ENCODE data around the gene RUNX1.
"Not testable (repeated sequence)": the region's sequence is repeated elsewhere in the genome, so short reads cannot be mapped to it uniquely, and the experiment has no call there.

The RUNX1 gene

DNA sequence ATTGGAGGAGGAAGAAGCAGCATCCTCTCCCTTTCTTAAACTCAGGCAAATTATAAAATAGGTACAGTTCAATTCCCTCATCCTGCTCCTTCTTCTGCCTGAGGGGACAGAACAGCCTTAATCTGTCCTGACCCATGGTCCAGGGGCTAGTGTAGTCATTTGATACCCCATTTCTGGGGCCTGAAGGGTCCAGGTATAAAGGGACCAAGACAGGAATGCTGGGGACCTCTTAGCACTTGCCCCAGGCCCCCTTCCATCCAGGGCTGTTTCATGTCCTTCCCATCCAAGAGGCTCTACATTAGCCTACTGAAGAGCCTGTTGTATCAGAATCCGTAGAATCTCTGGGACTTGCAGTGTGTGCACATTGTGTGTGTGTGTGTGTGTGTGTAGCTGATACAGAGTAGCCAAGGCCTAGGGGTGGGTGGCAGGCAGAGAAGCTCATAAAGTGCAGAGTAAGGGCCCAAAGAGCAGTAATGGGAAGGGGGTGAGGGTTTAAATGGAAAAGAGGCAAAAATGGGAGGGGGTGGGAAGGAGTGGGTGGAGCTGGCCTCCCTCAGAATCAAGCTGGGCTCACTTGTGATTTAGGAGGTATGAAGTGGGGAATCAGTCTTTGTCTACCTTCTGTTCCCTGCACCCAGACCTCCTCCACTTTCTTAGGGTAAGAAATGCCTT is 32.4 kb downstream of the RUNX1 start:
- DNase-seq (ENCODE audit: low read depth, low spot score) = no peak

DNA sequence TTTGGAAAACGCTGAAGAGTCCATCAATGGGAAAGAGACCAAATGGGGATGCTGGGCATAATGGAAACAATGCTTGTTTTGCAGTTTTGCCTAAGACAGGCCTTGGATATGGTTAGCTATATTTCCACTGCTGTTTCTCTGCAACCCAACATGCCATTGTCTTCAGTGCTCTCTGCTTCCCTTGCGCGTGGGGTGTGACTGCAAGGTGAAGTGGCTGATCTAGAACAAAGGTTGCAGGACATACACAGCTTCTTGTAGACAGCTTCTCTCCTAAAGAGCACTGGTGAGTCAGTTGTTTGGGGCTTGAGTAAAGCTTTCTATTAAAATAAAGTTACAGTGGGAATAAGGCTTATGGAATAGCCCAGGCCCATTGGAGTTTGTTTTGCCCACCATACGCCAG is 33.0 kb downstream of the RUNX1 start:
- DNase-seq (ENCODE audit: low read depth, low spot score) = no peak

DNA sequence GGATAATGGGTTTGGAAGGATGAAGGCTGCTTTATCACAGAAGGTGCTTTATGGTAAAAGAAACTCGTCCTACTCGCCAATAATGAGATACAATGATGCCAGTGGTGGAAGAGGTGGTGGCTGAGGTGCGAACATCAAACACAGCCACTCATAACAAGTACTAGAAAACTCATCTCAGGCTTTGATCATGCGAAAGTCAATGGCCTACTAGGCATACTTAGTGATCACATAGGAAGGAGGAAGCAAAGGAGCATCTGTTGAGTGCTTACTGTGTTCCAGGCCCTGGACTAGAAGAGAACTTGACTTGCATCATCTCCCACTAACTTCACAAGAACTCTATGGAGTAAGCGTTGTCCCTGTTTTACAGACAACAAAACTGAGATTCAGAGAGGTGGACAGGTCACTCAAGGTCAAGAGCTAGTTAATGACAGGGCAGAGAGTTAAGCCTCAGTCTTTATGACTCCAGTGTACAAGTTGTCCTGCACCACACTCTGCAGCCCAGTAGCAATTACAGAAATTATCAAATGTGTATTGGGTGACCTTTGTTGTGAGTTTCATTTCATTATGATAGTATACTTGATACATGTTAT is 33.6 kb downstream of the RUNX1 start:
- no peak for DNase-seq (ENCODE audit: low read depth, low spot score)

DNA sequence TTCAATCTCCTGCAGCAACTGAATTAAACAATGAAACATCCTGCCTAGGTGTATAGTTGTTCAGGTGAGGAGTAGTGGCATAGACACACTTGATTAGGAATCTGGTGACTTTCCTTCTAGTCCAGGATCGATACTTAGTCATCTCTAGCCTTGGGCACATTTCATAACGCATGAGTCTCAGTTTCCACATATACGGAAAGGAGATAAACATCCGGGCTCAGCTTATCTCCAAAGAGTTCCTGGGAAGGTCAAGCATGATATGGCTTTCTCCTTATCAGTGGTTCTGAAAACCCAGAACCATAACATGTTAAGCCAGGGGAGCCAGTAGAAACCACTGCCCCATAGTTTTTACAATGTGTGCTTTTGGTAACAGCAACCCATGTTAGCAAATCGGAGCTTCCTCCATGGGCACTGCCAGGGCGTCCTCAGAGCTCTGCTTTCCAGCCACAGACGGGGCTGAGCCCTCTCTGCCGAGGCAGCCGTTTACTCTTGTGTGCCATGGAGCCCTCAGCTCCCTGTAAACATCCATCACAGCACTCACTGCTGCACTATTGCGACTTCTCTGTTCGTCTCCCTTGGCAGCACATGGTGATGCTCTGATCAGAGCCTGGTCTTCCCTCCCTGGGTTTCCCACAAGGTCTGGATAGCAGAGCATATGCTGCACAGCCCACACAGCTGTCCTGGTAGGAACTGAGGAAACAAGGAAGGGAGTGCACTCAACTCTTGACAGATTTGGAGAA is 34.6 kb downstream of the RUNX1 start:
- DNase-seq (ENCODE audit: low read depth, low spot score) = no peak

DNA sequence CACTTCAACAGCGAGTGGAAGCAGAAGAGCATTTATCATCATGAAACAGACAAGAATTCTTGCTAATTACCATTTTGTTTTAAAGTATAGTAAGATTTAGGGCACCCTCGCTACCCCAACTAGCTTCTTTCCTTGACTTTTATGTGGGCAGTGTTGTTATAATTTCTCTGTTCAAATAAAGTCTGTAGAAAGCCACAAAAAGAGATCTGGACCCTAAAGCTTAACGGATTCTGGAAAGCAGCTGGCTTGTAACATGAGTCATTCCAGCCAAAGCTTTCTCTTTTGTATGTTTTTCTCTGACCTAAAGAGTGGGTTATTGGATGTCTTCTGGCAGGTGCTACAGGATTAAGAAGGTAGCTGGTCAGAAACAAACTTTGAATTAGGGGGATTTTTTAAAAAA is 37.4 kb downstream of the RUNX1 start:
- DNase-seq (ENCODE audit: low read depth, low spot score) = no peak

DNA sequence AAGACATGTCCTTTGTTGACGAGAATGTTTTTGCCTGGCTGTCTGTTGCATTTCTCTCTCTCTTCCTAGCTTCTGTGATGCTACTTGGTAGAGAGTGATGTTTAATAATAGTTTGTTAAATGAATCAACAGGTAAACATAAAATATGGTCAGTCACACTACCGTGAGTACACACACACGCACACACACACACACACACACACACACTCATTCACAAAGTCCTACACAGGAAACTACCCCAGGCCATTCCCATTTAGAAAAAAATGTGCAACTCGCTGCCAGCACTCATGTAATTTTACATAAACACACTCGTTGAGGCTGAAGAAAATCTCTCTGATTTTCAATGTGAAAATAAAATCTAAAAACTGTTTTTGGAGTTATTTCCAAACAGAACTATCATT is 38.7 kb downstream of the RUNX1 start:
- DNase-seq (ENCODE audit: low read depth, low spot score) = no peak

DNA sequence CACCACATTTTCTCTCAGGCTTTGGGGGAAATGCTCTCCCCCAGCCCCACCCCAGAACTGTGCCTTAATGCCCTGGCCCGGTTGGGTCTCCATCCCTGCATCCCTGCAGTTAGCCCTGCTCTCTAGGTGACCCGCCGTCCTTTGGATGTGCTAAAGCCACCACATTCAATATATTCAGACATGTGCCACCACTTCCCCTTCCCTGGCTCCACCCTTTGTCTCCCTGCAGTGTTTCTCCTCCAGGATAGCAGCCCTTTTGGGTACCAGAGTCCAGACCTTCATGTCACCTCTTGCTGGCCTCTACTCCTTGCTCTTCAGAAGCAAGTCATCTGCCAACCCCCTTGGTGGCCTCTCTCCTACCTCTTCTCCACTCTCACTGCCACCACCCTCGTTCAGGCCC is 41.8 kb downstream of the RUNX1 start:
- DNase-seq (ENCODE audit: low read depth, low spot score) = no peak

DNA sequence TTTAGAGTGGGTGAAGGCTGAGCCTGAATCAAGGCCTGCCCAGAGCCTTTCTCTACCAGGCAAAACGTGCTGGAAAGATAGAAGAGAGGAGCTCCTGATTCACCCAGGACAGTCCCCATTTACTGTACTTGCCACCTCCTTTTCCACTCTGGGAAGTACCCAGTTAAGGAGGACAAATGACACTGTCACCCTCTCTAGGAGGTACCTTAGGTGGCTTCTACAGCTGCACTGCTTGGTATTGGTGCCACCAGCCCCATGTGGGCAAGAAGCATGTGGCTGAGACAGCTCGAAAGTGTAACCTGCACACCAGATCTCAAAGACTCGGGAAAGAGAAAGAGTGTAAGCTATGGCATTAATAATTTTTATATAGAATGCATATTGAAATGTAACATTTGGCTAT is 42.3 kb downstream of the RUNX1 start:
- DNase-seq (ENCODE audit: low read depth, low spot score) = no peak

DNA sequence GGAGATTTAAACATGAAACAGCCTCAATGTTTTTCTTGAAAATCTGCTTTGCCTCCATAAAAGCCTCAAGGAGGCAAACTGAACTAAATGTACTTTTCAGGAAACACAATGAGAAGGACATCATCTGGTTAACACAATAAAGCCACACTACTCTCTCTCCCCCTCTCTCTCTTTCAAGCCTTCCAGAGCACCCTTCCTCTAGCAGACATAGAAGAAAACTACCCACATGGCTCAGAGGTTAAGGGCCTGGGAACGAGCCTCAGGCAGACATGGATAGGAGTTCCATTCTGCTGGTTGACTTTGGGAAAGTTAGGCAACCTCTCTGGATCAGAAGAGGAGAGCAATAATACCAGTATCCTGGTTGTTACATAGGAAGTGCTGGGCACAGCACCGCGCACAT is 42.9 kb downstream of the RUNX1 start:
- DNase-seq (ENCODE audit: low read depth, low spot score) = no peak

DNA sequence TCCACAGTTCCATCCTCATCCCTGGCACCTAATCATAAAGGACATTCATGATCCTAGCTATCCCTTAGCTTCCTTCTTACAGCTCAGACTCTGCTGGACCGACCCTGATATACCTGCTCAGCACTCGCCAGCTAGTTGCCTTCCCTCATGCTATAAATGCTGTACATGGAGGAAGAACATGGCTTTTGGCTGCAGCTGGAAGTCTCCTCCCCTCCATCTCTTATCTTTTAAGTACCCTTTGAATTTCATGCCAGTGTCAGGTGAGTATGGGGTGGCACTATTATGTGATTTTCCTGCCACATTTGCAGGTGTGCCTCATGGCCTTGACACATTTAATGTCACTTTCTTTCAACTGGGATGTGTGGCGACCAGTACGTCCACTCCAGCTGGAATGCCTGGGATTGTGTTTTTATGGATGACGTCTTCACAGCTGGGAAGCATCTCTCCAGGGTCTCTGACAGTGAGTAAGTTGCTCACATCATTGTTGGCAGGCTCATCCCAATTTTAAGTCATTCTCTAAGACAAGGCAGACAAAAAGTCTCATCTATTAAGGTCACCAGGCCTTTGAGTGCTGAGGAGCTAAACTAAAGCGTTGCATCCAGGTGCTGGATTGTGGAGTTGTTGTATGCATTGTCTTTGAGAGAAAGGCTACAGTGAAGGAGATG is 43.4 kb downstream of the RUNX1 start:
- no peak for DNase-seq (ENCODE audit: low read depth, low spot score)

DNA sequence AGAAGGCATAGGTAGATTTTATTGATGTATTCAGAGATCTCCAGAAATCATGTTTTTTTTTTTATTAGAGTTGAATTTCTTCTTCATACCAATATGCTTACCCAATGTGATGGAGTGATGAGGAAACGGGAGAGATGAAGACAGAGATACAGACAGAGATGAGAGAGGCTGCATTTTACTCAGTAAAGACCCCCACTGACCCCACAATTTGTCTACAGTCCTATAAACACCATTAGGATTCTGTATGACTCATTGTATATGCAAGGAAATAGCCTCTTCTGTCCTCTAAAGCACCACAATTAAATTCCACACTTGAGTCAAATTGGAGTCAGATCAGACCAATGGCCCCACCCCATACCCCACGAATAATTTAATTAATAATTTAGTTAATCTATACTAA is 44.0 kb downstream of the RUNX1 start:
- DNase-seq (ENCODE audit: low read depth, low spot score) = no peak

DNA sequence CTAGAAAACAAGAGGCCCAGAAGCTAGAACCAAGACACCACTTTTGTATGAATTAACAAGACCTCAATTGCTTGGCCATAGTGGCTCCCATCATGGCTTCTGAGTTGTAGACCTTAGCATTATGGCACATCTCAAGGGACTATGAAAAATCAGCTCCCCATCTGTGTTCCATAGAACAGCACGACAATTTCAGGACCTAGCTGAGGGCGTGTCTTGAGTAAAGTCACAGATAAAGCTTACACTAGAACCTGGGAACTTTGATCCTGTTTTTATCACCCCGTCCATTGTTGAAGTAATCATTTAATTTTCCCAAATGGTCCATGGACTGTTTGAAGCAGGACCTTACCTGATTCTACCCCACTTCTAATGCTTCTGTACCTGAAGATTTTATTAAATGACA is 44.8 kb downstream of the RUNX1 start:
- DNase-seq (ENCODE audit: low read depth, low spot score) = no peak

DNA sequence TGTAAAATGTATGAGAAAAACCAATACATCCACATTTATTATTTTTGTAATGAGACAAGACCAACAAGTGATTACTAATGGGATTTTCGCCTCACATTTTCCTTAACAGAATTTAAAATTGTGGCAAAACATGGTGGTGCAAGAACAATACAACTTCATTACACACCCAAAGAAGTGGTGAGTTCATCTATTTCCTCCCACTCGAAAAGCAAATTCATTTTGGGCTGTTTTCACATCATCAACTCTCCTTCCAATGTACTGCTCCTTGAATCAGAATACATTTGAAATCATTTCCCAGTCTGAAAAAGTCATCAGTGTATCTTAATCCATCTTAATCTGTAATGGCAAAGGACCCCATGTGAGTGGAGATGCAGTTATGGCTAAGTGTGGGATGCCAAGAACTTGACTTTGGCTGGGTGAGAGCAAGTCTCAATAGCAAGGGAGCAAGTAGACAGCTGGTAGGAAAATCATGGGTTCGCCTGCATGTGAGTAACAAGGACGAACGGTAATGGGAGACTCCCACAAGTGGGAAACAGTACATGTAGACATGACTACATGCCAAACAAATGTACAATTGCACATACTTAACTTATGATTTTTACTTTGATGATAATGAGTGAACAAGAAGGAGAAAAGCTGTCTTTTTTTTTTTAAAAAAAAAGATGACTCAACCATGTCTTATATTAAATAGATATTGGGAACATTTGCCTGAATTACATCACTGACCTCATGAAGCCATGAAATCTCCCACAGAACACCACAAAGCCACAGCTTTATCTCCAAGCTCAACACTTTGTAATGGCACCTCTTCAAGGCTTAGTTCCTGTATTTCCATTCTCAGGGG is 46.0 kb downstream of the RUNX1 start:
- no peak for DNase-seq (ENCODE audit: low read depth, low spot score)

DNA sequence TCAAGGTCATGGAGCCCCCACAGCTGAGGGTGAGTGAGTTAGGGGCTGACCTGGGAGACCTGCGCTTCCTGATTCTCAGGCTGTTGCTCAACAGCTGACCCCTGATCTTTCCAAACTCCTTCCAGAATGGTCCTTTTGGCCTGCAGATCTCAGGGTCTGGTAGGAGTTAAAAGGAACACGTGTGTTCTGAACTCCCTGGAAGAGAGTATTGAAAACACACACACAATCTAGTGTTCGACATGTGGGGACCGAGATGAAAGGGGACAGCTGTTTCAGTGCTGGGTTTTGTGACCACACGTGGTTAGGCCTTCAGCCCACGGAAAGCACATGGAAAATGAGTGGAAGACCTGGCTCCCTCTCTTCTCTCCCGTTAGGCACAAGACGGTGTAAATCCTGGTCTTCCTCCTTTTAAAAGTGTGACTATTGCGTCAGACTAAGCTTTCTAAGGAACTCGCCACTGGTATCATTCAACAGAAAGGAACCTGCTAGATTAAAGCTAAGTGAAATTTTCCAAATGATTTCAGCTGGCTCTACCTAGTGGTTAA is 49.6 kb downstream of the RUNX1 start:
- no peak for DNase-seq (ENCODE audit: low read depth, low spot score)

DNA sequence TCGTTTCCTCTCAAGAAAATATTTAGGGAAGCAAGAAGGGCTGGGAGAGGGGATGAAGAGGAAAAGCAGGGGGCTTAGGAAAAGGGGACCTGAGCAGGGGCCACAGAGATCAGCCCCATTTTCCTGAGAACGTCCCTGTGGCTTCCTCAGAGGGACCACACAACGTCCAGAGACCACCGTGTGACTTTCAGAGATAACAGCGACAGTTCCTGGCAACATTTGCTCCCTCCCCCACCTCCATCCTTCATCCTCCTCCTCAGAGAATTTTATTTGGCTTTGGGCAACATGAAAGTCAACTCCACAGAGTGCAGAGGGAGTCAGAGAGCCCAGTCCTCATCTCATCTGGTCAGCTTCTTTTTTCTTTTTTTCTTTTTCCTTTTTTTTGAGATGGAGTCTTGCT is 50.9 kb downstream of the RUNX1 start:
- no peak for DNase-seq (ENCODE audit: low read depth, low spot score)

DNA sequence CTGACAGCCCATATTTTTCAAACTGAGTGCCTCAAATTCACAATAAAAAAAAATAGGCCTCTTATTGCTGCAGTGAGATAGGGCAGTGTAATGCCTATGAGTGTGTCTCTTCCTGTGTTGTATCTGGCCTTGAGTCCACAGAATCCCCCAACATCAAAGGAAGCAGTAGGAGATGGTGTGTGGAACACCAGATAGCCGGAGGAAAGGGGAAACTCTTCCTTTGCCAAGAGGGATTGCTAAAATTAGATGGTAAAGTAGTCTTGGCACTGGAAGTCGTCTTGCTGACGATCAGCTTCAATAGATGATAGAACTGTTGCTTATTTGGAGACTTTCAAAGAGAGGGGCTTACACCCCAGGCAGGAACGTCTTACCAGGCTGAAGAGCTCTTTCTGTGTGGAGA is 51.8 kb downstream of the RUNX1 start:
- DNase-seq (ENCODE audit: low read depth, low spot score) = no peak

DNA sequence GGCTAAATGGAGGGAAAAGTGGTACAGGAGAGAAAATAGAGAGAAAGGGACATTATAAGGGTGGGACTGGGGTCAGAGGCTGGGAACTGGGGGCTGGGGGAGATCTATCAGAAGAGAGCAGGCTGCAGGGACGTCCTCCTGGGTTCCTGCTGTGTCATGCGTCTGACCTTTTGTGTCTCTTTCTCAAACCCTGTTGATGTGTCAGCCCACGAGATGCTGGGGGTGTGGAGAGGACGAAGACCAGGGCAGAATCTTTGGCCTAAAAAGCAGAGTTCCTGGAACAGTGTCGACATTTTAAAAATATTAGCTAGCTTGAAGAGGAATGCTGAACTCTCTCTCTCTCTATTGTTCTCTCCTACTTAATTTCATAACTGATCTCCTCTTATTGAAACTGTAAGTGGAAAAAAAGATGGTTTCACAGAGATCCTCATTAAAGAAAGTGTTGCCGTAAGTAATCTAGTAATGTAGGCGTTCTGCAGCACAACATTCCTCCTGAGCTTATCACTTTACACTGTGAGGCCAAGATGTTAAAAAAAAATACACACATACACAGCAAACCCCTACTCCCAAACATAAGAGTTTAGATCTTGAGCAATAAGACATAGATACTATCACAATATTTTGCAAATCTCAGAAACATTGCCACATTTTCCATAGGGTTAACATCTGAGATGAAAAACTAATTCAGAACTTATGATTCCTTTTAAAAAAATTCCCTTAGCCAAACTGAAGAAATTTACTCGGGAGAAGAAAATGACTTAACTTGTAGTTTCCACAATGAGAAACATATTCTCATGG is 52.6 kb downstream of the RUNX1 start:
- no peak for DNase-seq (ENCODE audit: low read depth, low spot score)

DNA sequence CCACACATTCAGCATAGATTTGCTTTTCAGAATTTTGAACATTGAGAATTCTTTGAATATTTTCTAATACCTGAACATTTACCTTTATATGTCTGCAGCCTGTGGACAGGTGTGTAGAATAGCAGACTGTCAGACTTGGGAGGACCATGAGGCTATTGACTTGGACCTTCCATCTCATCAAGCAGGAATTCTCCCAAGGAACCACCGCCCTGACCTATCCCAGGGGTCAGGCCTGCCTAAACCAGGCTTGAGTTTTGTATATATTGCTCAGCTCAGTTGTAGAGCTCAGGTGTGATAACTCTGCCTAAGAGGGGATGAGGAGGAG is 53.2 kb downstream of the RUNX1 start:
- DNase-seq (ENCODE audit: low read depth, low spot score) = no peak

DNA sequence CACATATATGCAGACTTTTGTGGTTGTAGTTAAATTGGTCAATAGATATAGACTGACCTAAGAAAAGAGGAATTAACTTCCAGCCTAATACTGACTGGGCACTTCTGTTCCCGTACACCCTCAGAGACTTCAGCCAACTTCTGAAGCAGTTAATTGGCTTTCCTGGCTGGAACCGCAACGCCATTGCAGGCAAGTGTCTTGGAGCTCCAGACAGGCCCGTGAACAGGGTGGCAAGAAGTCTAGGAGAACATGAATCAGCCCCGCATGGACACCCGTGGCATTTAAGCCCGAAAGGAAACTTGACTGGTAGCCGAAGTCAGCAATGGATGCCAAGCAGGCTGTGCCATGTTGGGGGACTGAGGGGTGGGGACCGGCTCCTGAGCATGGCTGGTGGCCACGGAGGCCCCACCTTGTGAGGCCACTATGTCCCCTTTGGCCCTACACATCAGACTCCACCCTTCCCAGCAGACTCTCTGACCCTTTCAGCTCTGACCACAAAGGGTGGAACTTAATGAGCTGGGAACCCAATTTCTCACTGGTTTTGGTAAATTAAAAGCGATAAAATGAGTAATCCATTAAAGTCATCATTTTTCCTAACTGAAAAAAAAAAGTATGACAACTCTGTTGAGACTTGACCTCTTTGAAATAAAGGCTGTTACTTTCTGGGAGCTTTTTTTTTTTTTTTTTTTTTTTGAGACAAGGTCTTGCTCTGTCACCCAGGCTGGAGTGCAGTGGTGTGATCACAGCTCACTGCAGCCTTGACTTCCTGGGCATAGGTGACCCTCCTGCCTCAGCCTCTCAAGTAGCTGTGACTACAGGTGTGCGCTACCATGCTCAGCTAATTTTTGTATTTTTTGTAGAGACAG is 54.1 kb downstream of the RUNX1 start:
- no peak for DNase-seq (ENCODE audit: low read depth, low spot score)

DNA sequence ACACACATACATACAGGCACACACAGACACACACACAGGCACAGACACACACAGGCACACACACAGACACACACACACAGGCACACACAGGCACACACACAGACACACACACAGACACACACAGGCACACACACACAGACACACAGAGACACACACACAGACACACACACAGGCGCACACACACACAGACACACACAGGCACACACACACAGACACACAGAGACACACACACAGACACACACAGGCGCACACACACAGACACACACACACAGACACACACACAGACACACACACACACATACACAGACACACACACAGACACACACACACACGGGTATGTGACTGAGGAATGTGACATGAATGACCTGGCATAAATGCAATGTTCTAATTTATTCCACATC is 55.6 kb downstream of the RUNX1 start:
- not testable (repeated sequence) for DNase-seq (ENCODE audit: low read depth, low spot score)
